HCT116 (cell line): Measurements from ENCODE around the gene CLN3. TPM values are rescaled to one million over a fixed set of nuclear protein-coding genes. Genes with fewer than 3 reads are reported as not detected.

ENCODE experiments used
- ATAC-seq: fragments of 200-7000 bp; cut with Tn5 transposase; 2 replicates; pipeline ENCODE4 v1.9.1; 2020; ENCODE audit warnings: mild to moderate bottlenecking, moderate library complexity
- BruUV-seq: library from RNA; stranded (reverse); fragments of 400-500 nt; replicated peaks from 2 replicates; lab custom pipeline; 2021; lab: Mats Ljungman, UMichigan
- CTCF ChIA-PET: fragments of 300-600 bp; sonication (Branson Sonifier 250); formaldehyde crosslinking; loops from one replicate; lab custom pipeline; 2021; ENCODE audit warnings: antibody characterized with exemption; lab: Charles Lee
- POLR2A ChIA-PET: fragments of 300-600, 350-600 bp; sonication (Branson Sonifier 250); formaldehyde crosslinking; loops from one replicate; lab custom pipeline; 2021; ENCODE audit warnings: antibody characterized with exemption; lab: Charles Lee
- RAD21 ChIA-PET, 2 experiments: fragments of 300-600 bp; sonication (Branson Sonifier 250); formaldehyde crosslinking; loops; one replicate each; lab custom pipeline; 2023; ENCODE audit warnings: low total read pairs in 2 of 2; ENCODE audit not compliant: uncharacterized antibody in 2 of 2, unreplicated experiment in 2 of 2, low non-redundant PET in 1 of 2; lab: Charles Lee
- DNase-seq: peaks from one replicate; pipeline ENCODE4 v3.0.0-alpha.2; 2010; ENCODE audit warnings: low read depth, low spot score
- H2AFZ ChIP-seq: fragments of 200-600 bp; shearing (Covaris generic), sonication (generic); 2 replicates; pipeline ENCODE4 v1.6.1; 2017; ENCODE audit warnings: low read depth, mixed run types, mixed read lengths, antibody characterized with exemption, low read length; ENCODE audit not compliant: poor library complexity, severe bottlenecking
- H3K27ac ChIP-seq: 2 replicates; pipeline ENCODE4 v1.5.1; 2012; ENCODE audit warnings: low read depth, low read length
- H3K27me3 ChIP-seq: fragments of 200-600 bp; sonication (generic); 2 replicates; pipeline ENCODE4 v1.6.1; 2016; ENCODE audit warnings: mixed run types, low read length, mixed read lengths; ENCODE audit not compliant: insufficient read depth
- H3K36me3 ChIP-seq, 2 experiments: fragments of 200-500 bp in 1 of 2; fragments of 200-600 bp in 1 of 2; sonication (Bioruptor generic) in 1 of 2; sonication (generic) in 1 of 2; 2 replicates each; pipeline versions ENCODE4 v1.5.1 to v1.6.1; 2014 to 2016; ENCODE audit warnings: low read length in 2 of 2, inconsistent platforms in 1 of 2, mixed read lengths in 1 of 2, mixed run types in 1 of 2; ENCODE audit not compliant: insufficient read depth in 2 of 2, control insufficient read depth in 1 of 2
- H3K4me1 ChIP-seq, 2 experiments: fragments of 200-600 bp in 1 of 2; sonication (generic) in 1 of 2; 2 replicates each; pipeline versions ENCODE4 v1.5.1 to v1.6.1; 2012 to 2017; ENCODE audit warnings: low read length in 2 of 2, inconsistent platforms in 1 of 2, mild to moderate bottlenecking in 1 of 2, mixed read lengths in 1 of 2, mixed run types in 1 of 2, moderate library complexity in 1 of 2; ENCODE audit not compliant: insufficient read depth in 2 of 2, control insufficient read depth in 1 of 2
- H3K4me2 ChIP-seq: fragments of 200-600 bp; sonication (generic); 2 replicates; pipeline ENCODE4 v1.6.1; 2017; ENCODE audit warnings: mixed run types, low read length, mixed read lengths
- H3K4me3 ChIP-seq, 2 experiments: fragments of 200-600 bp in 1 of 2; sonication (generic) in 1 of 2; replicated peaks in 1 of 2; 2 replicates each; pipeline ENCODE4 v1.5.1; 2011 to 2016; ENCODE audit warnings: low read length in 2 of 2, control low read depth in 1 of 2, low read depth in 1 of 2, mild to moderate bottlenecking in 1 of 2, mixed read lengths in 1 of 2, mixed run types in 1 of 2
- H3K79me2 ChIP-seq: fragments of 200-600 bp; sonication (generic); 2 replicates; pipeline ENCODE4 v1.6.1; 2017; ENCODE audit warnings: mild to moderate bottlenecking, mixed run types, low read length, moderate library complexity, mixed read lengths; ENCODE audit not compliant: insufficient read depth
- H3K9ac ChIP-seq: fragments of 200-600 bp; sonication (generic); 2 replicates; pipeline ENCODE4 v1.6.1; 2016; ENCODE audit warnings: low read length, mixed read lengths
- H3K9me2 ChIP-seq: fragments of 200-600 bp; sonication (generic), shearing (Covaris generic); 2 replicates; pipeline ENCODE4 v1.6.1; 2017; ENCODE audit warnings: mixed run types, mild to moderate bottlenecking, moderate library complexity; ENCODE audit not compliant: insufficient read depth
- H3K9me3 ChIP-seq, 2 experiments: fragments of 200-500 bp in 1 of 2; fragments of 200-600 bp in 1 of 2; sonication (Bioruptor generic) in 1 of 2; sonication (generic) in 1 of 2; 2 replicates each; pipeline ENCODE4 v1.6.1; 2014 to 2017; ENCODE audit warnings: low read length in 2 of 2, mixed read lengths in 2 of 2, inconsistent platforms in 1 of 2, low read depth in 1 of 2, mild to moderate bottlenecking in 1 of 2, mixed run types in 1 of 2, moderate library complexity in 1 of 2; ENCODE audit not compliant: control insufficient read depth in 1 of 2, insufficient read depth in 1 of 2
- H4K20me1 ChIP-seq: fragments of 200-600 bp; sonication (generic), shearing (Covaris generic); 2 replicates; pipeline ENCODE4 v1.6.1; 2017; ENCODE audit warnings: mixed run types, mild to moderate bottlenecking, moderate library complexity; ENCODE audit not compliant: insufficient read depth
- CBX3 ChIP-seq: IDR thresholded peaks from 2 replicates; pipeline ENCODE4 v1.6.1; 2012; ENCODE audit warnings: low read depth
- CEBPB ChIP-seq: IDR thresholded peaks from 2 replicates; pipeline ENCODE4 v1.6.1; 2012; ENCODE audit warnings: low read depth
- EZH2 ChIP-seq: fragments of 200-600 bp; sonication (generic); IDR thresholded peaks from 2 replicates; pipeline ENCODE4 v1.6.1; 2017; ENCODE audit warnings: antibody characterized with exemption, mixed run types
- EZH2phosphoT487 ChIP-seq: fragments of 200-600 bp; IDR thresholded peaks from 2 replicates; pipeline ENCODE4 v1.6.1; 2018; ENCODE audit warnings: antibody characterized with exemption, borderline replicate concordance
- POLR2A ChIP-seq: IDR thresholded peaks from 2 replicates; pipeline ENCODE4 v1.7.0; 2011; ENCODE audit warnings: borderline replicate concordance; ENCODE audit not compliant: insufficient read depth, insufficient read length; ENCODE audit errors: extremely low read depth
- POLR2AphosphoS5 ChIP-seq: IDR thresholded peaks from 2 replicates; pipeline ENCODE4 v1.6.1; 2011; ENCODE audit warnings: mild to moderate bottlenecking, low read depth, low read length, moderate library complexity
- SP1 ChIP-seq: IDR thresholded peaks from 2 replicates; pipeline ENCODE4 v1.6.1; 2012; ENCODE audit warnings: low read depth
- SRF ChIP-seq: IDR thresholded peaks from 2 replicates; pipeline ENCODE4 v1.6.1; 2012; ENCODE audit warnings: low read depth
- YY1 ChIP-seq: IDR thresholded peaks from 2 replicates; pipeline ENCODE4 v1.6.1; 2011; ENCODE audit warnings: low read length, low read depth, moderate library complexity, mild to moderate bottlenecking; ENCODE audit not compliant: insufficient replicate concordance; ENCODE audit errors: extremely low read depth
- intact Hi-C: fragments of 100-400 bp; cut with micrococcal nuclease; formaldehyde crosslinking; loops from 2 replicates; pipeline ENCODE4 v1.10.0; 2022
- total RNA-seq: library from RNA; stranded (reverse); gene quantifications from one replicate; pipeline ENCODE4 v1.2.1, GENCODE V29; 2021; ENCODE audit not compliant: unreplicated experiment
- TF ChIP-seq, protein P1 (sequence below), 3 experiments: fragments of 200-600 bp in 1 of 3; sonication (generic) in 1 of 3; IDR thresholded peaks in 2 of 3; conservative IDR thresholded peaks in 1 of 3; 2 replicates each; pipeline ENCODE4 v1.5.1; 2012 to 2017; ENCODE audit warnings: low read depth in 2 of 3, low read length in 2 of 3, antibody characterized with exemption in 1 of 3, borderline replicate concordance in 1 of 3, control low read depth in 1 of 3, mild to moderate bottlenecking in 1 of 3, mixed read lengths in 1 of 3, mixed run types in 1 of 3, moderate library complexity in 1 of 3; ENCODE audit not compliant: insufficient read depth in 1 of 3
- TF ChIP-seq, protein P2 (sequence below): IDR thresholded peaks from 2 replicates; pipeline ENCODE4 v1.6.1; 2012; ENCODE audit warnings: low read depth

Gene CLN3
- total RNA-seq, 1 experiment from 2014 or later: 19.9 TPM

DNA sequence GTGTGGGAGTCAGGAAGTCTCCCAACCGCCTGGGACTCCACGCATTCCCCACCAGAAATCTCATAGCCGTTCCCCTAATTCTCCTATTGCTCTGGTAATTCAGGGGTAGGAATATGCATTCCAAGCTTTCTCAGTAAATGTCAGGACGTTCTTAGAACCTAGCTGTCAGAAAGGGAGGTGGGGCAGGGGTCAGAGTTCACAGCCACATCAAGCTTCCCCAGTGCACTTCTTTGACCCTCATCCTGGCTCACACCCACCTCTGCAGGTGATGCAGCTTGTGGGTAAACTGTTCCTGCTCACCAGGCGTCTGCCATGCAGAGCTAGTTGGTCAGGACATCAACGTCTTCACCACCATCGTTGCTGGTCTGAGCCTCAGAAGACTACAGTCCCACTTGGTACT, 28.8 kb upstream of the CLN3 start:
- H3K9me2 ChIP-seq: no peaks in the 10 kb centered on the region
- ATAC-seq (no peak), DNase-seq (no peak)
- no peak overlapping the region for H3K4me3 ChIP-seq
- H3K79me2 ChIP-seq: no peaks in the 10 kb centered on the region
- no peaks in the 10 kb centered on the region for H3K4me1 ChIP-seq
- no peak overlapping the region for H2AFZ ChIP-seq
- CTCF ChIA-PET: no interaction called here
- no peak overlapping the region for H3K27ac ChIP-seq
- TF ChIP-seq CEBPB (no peak), EZH2 (no peak), SP1 (no peak), CBX3 (no peak), SRF (no peak), YY1 (no peak), POLR2AphosphoS5 (no peak), EZH2phosphoT487 (no peak), POLR2A (no peak)
- TF ChIP-seq, protein P1, sequence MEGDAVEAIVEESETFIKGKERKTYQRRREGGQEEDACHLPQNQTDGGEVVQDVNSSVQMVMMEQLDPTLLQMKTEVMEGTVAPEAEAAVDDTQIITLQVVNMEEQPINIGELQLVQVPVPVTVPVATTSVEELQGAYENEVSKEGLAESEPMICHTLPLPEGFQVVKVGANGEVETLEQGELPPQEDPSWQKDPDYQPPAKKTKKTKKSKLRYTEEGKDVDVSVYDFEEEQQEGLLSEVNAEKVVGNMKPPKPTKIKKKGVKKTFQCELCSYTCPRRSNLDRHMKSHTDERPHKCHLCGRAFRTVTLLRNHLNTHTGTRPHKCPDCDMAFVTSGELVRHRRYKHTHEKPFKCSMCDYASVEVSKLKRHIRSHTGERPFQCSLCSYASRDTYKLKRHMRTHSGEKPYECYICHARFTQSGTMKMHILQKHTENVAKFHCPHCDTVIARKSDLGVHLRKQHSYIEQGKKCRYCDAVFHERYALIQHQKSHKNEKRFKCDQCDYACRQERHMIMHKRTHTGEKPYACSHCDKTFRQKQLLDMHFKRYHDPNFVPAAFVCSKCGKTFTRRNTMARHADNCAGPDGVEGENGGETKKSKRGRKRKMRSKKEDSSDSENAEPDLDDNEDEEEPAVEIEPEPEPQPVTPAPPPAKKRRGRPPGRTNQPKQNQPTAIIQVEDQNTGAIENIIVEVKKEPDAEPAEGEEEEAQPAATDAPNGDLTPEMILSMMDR (IDR thresholded peaks at IDR 0.05 in 2 of 3, conservative IDR thresholded peaks at IDR 0.05 in 1 of 3; ENCODE audit: borderline replicate concordance in 1 of 3, insufficient read depth in 1 of 3, low read depth in 2 of 3, low read length in 2 of 3): no peak
- TF ChIP-seq, protein P2, sequence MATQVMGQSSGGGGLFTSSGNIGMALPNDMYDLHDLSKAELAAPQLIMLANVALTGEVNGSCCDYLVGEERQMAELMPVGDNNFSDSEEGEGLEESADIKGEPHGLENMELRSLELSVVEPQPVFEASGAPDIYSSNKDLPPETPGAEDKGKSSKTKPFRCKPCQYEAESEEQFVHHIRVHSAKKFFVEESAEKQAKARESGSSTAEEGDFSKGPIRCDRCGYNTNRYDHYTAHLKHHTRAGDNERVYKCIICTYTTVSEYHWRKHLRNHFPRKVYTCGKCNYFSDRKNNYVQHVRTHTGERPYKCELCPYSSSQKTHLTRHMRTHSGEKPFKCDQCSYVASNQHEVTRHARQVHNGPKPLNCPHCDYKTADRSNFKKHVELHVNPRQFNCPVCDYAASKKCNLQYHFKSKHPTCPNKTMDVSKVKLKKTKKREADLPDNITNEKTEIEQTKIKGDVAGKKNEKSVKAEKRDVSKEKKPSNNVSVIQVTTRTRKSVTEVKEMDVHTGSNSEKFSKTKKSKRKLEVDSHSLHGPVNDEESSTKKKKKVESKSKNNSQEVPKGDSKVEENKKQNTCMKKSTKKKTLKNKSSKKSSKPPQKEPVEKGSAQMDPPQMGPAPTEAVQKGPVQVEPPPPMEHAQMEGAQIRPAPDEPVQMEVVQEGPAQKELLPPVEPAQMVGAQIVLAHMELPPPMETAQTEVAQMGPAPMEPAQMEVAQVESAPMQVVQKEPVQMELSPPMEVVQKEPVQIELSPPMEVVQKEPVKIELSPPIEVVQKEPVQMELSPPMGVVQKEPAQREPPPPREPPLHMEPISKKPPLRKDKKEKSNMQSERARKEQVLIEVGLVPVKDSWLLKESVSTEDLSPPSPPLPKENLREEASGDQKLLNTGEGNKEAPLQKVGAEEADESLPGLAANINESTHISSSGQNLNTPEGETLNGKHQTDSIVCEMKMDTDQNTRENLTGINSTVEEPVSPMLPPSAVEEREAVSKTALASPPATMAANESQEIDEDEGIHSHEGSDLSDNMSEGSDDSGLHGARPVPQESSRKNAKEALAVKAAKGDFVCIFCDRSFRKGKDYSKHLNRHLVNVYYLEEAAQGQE: no peak
- no peaks in the 10 kb centered on the region for H3K36me3 ChIP-seq
- H3K27me3 ChIP-seq: no peaks in the 10 kb centered on the region
- POLR2A ChIA-PET: no interaction called here
- intact Hi-C loops: no loop called here
- RAD21 ChIA-PET: no interaction called here
- H3K9ac ChIP-seq: no peak overlapping the region
- H3K9me3 ChIP-seq: no peaks in the 10 kb centered on the region
- no peaks in the 10 kb centered on the region for H4K20me1 ChIP-seq
- H3K4me2 ChIP-seq: no peak overlapping the region
- no TSS peak for BruUV-seq
